Ishikawa (cell line): ENCODE measurements around the gene TRIM24.

Experiments
- CEBPB ChIP-seq: IDR thresholded peaks from 2 replicates; pipeline ENCODE4 v1.6.1; 2012
- CREB1 ChIP-seq: IDR thresholded peaks from 2 replicates; pipeline ENCODE4 v1.6.1; 2012; ENCODE audit warnings: low read depth
- EGR1 ChIP-seq: IDR thresholded peaks from 2 replicates; pipeline ENCODE4 v1.6.1; 2012
- EP300 ChIP-seq: IDR thresholded peaks from 2 replicates; pipeline ENCODE4 v1.6.1; 2012; ENCODE audit warnings: borderline replicate concordance
- FOXM1 ChIP-seq: IDR thresholded peaks from 2 replicates; pipeline ENCODE4 v1.6.1; 2012; ENCODE audit warnings: low read depth, borderline replicate concordance
- NFIC ChIP-seq: IDR thresholded peaks from 2 replicates; pipeline ENCODE4 v1.6.1; 2012
- RAD21 ChIP-seq: IDR thresholded peaks from 2 replicates; pipeline ENCODE4 v1.6.1; 2012; ENCODE audit warnings: low read depth
- TAF1 ChIP-seq: IDR thresholded peaks from 2 replicates; pipeline ENCODE4 v1.6.1; 2012; ENCODE audit warnings: low read depth, mild to moderate bottlenecking
- TCF12 ChIP-seq: IDR thresholded peaks from 2 replicates; pipeline ENCODE4 v1.6.1; 2012; ENCODE audit warnings: low read depth
- TEAD4 ChIP-seq: IDR thresholded peaks from 2 replicates; pipeline ENCODE4 v1.6.1; 2012
- YY1 ChIP-seq: IDR thresholded peaks from 2 replicates; pipeline ENCODE4 v1.6.1; 2012; ENCODE audit warnings: low read depth
- ZBTB7A ChIP-seq: IDR thresholded peaks from 2 replicates; pipeline ENCODE4 v1.6.1; 2012; ENCODE audit warnings: low read depth
- TF ChIP-seq, protein P1 (sequence below): IDR thresholded peaks from 2 replicates; pipeline ENCODE4 v1.6.1; 2012; ENCODE audit warnings: low read depth, mild to moderate bottlenecking
- TF ChIP-seq, protein P2 (sequence below): IDR thresholded peaks from 2 replicates; pipeline ENCODE4 v1.6.1; 2012
- TF ChIP-seq, protein P3 (sequence below): IDR thresholded peaks from 2 replicates; pipeline ENCODE4 v1.6.1; 2012

Gene TRIM24

DNA sequence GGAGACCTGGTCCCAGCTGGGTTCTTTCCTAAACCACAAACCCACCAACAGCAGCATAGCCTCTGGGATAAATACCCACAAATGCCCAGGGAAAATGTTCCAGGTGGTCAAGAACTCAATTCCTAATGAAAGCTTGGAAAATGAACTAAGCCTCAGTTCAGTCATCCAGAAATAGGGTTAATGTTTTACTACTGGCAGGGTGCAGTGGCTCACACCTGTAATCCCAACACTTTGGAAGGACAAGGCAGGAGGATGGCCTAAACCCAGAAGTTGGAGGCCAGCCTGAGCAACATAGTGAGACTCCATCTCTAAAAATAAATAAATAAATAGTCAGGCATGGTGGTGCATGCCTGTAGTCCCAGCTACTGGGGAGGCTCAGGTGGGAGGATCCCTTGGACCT, 158.9 kb downstream of the TRIM24 start:
- TF ChIP-seq TCF12 (no peak), FOXM1 (no peak), RAD21 (no peak), TAF1 (no peak), TEAD4 (no peak), NFIC (no peak), CEBPB (no peak), EP300 (no peak), EGR1 (no peak), ZBTB7A (no peak), CREB1 (no peak), YY1 (no peak)
- TF ChIP-seq, protein P1, sequence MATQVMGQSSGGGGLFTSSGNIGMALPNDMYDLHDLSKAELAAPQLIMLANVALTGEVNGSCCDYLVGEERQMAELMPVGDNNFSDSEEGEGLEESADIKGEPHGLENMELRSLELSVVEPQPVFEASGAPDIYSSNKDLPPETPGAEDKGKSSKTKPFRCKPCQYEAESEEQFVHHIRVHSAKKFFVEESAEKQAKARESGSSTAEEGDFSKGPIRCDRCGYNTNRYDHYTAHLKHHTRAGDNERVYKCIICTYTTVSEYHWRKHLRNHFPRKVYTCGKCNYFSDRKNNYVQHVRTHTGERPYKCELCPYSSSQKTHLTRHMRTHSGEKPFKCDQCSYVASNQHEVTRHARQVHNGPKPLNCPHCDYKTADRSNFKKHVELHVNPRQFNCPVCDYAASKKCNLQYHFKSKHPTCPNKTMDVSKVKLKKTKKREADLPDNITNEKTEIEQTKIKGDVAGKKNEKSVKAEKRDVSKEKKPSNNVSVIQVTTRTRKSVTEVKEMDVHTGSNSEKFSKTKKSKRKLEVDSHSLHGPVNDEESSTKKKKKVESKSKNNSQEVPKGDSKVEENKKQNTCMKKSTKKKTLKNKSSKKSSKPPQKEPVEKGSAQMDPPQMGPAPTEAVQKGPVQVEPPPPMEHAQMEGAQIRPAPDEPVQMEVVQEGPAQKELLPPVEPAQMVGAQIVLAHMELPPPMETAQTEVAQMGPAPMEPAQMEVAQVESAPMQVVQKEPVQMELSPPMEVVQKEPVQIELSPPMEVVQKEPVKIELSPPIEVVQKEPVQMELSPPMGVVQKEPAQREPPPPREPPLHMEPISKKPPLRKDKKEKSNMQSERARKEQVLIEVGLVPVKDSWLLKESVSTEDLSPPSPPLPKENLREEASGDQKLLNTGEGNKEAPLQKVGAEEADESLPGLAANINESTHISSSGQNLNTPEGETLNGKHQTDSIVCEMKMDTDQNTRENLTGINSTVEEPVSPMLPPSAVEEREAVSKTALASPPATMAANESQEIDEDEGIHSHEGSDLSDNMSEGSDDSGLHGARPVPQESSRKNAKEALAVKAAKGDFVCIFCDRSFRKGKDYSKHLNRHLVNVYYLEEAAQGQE, result no peak
- TF ChIP-seq, protein P2, sequence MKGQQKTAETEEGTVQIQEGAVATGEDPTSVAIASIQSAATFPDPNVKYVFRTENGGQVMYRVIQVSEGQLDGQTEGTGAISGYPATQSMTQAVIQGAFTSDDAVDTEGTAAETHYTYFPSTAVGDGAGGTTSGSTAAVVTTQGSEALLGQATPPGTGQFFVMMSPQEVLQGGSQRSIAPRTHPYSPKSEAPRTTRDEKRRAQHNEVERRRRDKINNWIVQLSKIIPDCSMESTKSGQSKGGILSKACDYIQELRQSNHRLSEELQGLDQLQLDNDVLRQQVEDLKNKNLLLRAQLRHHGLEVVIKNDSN, result no peak
- TF ChIP-seq, protein P3, sequence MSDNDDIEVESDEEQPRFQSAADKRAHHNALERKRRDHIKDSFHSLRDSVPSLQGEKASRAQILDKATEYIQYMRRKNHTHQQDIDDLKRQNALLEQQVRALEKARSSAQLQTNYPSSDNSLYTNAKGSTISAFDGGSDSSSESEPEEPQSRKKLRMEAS, result no peak

DNA sequence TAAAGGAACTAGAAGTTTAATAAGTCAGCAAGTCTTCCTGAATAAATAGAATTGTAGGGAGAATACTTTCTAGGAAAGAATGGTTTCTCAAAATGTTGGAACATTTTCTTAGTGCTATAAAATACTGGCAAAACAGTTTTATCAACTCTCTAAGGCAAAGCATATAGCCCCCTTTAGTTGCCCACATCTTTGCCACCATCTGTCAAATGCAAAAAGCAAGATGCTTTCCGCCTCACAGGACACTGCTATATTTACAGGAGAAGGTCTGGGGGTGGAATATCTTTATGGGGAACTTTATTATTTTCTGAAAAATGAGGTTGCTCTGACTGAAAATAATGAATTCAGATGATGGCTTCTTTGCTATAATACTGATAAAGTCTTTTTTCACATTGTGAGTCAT, 162.8 kb downstream of the TRIM24 start:
- TF ChIP-seq, protein P3, result no peak
- TF ChIP-seq RAD21, result no peak

DNA sequence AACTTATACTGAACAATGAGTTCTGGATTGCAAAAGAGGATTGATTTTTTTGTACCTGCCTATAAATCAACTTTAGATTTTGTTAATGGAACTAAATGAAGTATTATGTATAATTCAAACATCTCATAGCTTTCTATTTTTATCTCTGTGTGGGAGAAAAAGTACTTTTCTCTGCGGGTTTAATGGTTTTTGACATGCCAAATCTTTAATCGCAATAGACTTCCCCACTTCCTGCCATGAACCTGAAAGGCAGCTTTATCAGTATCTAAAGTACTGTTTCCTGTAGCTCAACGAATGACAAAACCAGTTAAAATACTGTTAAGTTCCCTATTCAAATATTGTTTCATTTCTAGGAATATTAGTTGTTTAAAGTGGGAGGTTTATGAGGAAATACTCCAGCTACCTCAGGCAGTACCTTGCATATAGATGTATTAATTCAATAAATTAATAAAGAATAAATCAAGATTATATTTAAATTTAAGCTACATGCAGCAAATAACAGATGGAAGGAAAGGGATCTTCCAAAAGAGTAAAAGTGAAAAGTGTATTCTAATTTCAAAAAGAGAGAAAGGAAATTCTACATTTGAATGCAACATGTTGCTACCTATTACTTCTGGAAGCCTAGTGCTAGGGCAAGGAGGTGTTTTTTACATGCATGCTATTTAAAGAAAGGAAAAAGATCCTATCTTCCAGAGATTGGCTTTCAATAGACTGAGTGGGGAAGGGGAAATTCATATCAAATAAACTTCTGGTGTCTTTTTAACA, 165.2 kb downstream of the TRIM24 start:
- TF ChIP-seq NFIC (no peak), EGR1 (no peak), RAD21 (no peak), CREB1 (no peak), TAF1 (no peak), YY1 (no peak), CEBPB (no peak), EP300 (no peak), ZBTB7A (no peak), TEAD4 (no peak), FOXM1 (no peak)
- TF ChIP-seq, protein P1, result no peak
- TF ChIP-seq, protein P2, result no peak
- TF ChIP-seq, protein P3, result no peak

DNA sequence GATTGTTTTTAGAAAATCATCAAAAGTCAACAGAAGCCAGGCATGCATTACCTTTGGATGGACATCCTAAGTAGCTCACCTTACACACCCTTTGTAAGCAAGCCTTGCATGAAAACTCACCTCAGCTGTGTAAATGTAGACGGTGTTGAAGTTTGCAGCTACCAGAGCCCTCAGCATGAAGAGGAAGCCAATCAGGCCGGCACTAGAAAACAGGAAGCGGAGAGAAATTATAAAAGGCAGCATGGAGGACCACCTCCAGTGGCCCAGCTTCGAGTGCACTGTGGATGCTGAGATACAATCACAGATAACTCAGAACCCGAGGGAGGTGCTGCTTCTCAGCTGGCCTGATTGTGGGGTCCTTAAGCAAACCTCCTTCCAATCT, 165.8 kb downstream of the TRIM24 start:
- TF ChIP-seq, protein P1, result no peak
- TF ChIP-seq TAF1 (no peak), CEBPB (no peak), EGR1 (no peak), ZBTB7A (no peak), TCF12 (no peak), YY1 (no peak), NFIC (no peak), FOXM1 (no peak), TEAD4 (no peak), CREB1 (no peak), RAD21 (no peak), EP300 (no peak)
- TF ChIP-seq, protein P3, result no peak
- TF ChIP-seq, protein P2, result no peak
